AG09319 (cell line): ENCODE data around the gene ZNF526.

ENCODE experiments used
- DNase-seq: peaks from one replicate; pipeline ENCODE4 v3.0.0-alpha.2; 2010; ENCODE audit warnings: low read depth; ENCODE audit errors: extremely low read depth
- CTCF ChIP-seq: IDR thresholded peaks from 2 replicates; pipeline ENCODE4 v1.5.1; 2011; ENCODE audit warnings: low read depth, mild to moderate bottlenecking, inconsistent platforms, low read length, moderate library complexity

Gene ZNF526

GRCh38 chr19:42203700-42204099, 16.4 kb upstream of the ZNF526 start:
- DNase-seq, result no peak
- no peak for TF ChIP-seq CTCF

GRCh38 chr19:42204664-42205063, 15.4 kb upstream of the ZNF526 start:
- TF ChIP-seq CTCF, result no peak
- no peak for DNase-seq

GRCh38 chr19:42206871-42207755, 13.0 kb upstream of the ZNF526 start:
- no peak for TF ChIP-seq CTCF
- DNase-seq, result no peak

- no peak for DNase-seq
- no peak for TF ChIP-seq CTCF
Observed at GRCh38 chr19:42207767-42208271, 12.3 kb upstream of the ZNF526 start.

GRCh38 chr19:42208612-42209011, 11.5 kb upstream of the ZNF526 start:
- no peak for DNase-seq
- TF ChIP-seq CTCF, result no peak

GRCh38 chr19:42212886-42213285, 7.2 kb upstream of the ZNF526 start:
- DNase-seq, result no peak
- no peak for TF ChIP-seq CTCF

GRCh38 chr19:42214810-42215485, 5.2 kb upstream of the ZNF526 start:
- no peak for TF ChIP-seq CTCF
- DNase-seq, result no peak
